Stomach smooth muscle (tissue), 2 donors: ENCODE measurements around the gene GUCY2C.

Source experiments
- H3K27ac ChIP-seq: one replicate; pipeline ENCODE4 v1.7.0; 2013; ENCODE audit warnings: mild to moderate bottlenecking, low read length, inconsistent platforms
- H3K27me3 ChIP-seq, 2 donors: one replicate each; pipeline ENCODE4 v1.7.0; 2013; ENCODE audit warnings: low read length in 2 of 2; ENCODE audit not compliant: insufficient read depth in 2 of 2, control insufficient read depth in 1 of 2
- H3K36me3 ChIP-seq, 2 donors: one replicate each; pipeline ENCODE4 v1.7.0; 2013; ENCODE audit warnings: low read length in 2 of 2; ENCODE audit not compliant: control insufficient read depth in 2 of 2, insufficient read depth in 2 of 2
- H3K4me1 ChIP-seq: one replicate; pipeline ENCODE4 v1.7.0; 2013; ENCODE audit warnings: low read length; ENCODE audit not compliant: control insufficient read depth, insufficient read depth
- H3K4me3 ChIP-seq, 2 donors: one replicate each; pipeline ENCODE4 v1.7.0; 2013; ENCODE audit warnings: low read length in 2 of 2
- H3K9ac ChIP-seq, 2 donors: one replicate each; pipeline ENCODE4 v1.7.0; 2013; ENCODE audit warnings: low read length in 2 of 2, mild to moderate bottlenecking in 1 of 2
- H3K9me3 ChIP-seq, 2 donors: one replicate each; pipeline ENCODE4 v1.7.0; 2013; ENCODE audit warnings: low read length in 2 of 2; ENCODE audit not compliant: control insufficient read depth in 2 of 2
- donor health status: healthy.
- donor health status: Pancreatic carcinoma.

Gene GUCY2C

GRCh38 chr12:14601692-14602478 is 94.5 kb downstream of the GUCY2C start:
- no peak overlapping the region for H3K27ac ChIP-seq
- no peak overlapping the region for H3K4me3 ChIP-seq
- H3K9ac ChIP-seq: no peak overlapping the region
- no peaks in the 10 kb centered on the region for H3K27me3 ChIP-seq
- H3K9me3 ChIP-seq: peaks cover 0 to 9% of the 10 kb centered on the region in 2 donors
- no peaks in the 10 kb centered on the region for H3K36me3 ChIP-seq
- H3K4me1 ChIP-seq: no peaks in the 10 kb centered on the region

- Histone ChIP-seq H3K27ac (no peak overlapping the region), H3K27me3 (no peaks in the 10 kb centered on the region), H3K4me3 (no peak overlapping the region), H3K9ac (no peak overlapping the region), H3K36me3 (no peaks in the 10 kb centered on the region), H3K9me3 (peaks cover 0 to 2% of the 10 kb centered on the region in 2 donors), H3K4me1 (no peaks in the 10 kb centered on the region)
These were observed 98.9 kb downstream of the GUCY2C start for GRCh38 chr12:14597480-14597879.

- H3K4me3 ChIP-seq: no peak overlapping the region
- H3K27me3 ChIP-seq: no peaks in the 10 kb centered on the region
- H3K27ac ChIP-seq: no peak overlapping the region
These were observed 104.7 kb downstream of the GUCY2C start for GRCh38 chr12:14591719-14592118.

GRCh38 chr12:14589169-14590004 is 107.0 kb downstream of the GUCY2C start:
- Histone ChIP-seq H3K4me3 (no peak overlapping the region), H3K27me3 (no peaks in the 10 kb centered on the region), H3K4me1 (no peaks in the 10 kb centered on the region), H3K9me3 (no peaks in the 10 kb centered on the region), H3K9ac (no peak overlapping the region), H3K27ac (no peak overlapping the region), H3K36me3 (no peaks in the 10 kb centered on the region)

More at GRCh38 chr12:14591719-14592118, 104.7 kb downstream of the GUCY2C start:
- Histone ChIP-seq H3K9me3 (no peaks in the 10 kb centered on the region), H3K36me3 (no peaks in the 10 kb centered on the region), H3K9ac (no peak overlapping the region), H3K4me1 (no peaks in the 10 kb centered on the region)

GRCh38 chr12:14588571-14588970 is 107.8 kb downstream of the GUCY2C start:
- Histone ChIP-seq H3K9ac (no peak overlapping the region), H3K9me3 (no peaks in the 10 kb centered on the region), H3K36me3 (no peaks in the 10 kb centered on the region), H3K27ac (no peak overlapping the region), H3K4me1 (no peaks in the 10 kb centered on the region), H3K27me3 (no peaks in the 10 kb centered on the region), H3K4me3 (no peak overlapping the region)

GRCh38 chr12:14578646-14579045 is 117.8 kb downstream of the GUCY2C start:
- no peaks in the 10 kb centered on the region for H3K9me3 ChIP-seq
- H3K9ac ChIP-seq: no peak overlapping the region
- no peak overlapping the region for H3K4me3 ChIP-seq
- no peak overlapping the region for H3K27ac ChIP-seq
- no peaks in the 10 kb centered on the region for H3K27me3 ChIP-seq
- H3K4me1 ChIP-seq: no peaks in the 10 kb centered on the region
- no peaks in the 10 kb centered on the region for H3K36me3 ChIP-seq

GRCh38 chr12:14577344-14577743 is 119.1 kb downstream of the GUCY2C start:
- H3K27ac ChIP-seq: no peak overlapping the region
- no peaks in the 10 kb centered on the region for H3K36me3 ChIP-seq
- peaks cover 0 to 4% of the 10 kb centered on the region in 2 donors for H3K9me3 ChIP-seq
- no peaks in the 10 kb centered on the region for H3K4me1 ChIP-seq
- H3K4me3 ChIP-seq: no peak overlapping the region
- no peak overlapping the region for H3K9ac ChIP-seq
- no peaks in the 10 kb centered on the region for H3K27me3 ChIP-seq

- no peaks in the 10 kb centered on the region for H3K27me3 ChIP-seq
- no peak overlapping the region for H3K9ac ChIP-seq
- H3K36me3 ChIP-seq: no peaks in the 10 kb centered on the region
- H3K4me1 ChIP-seq: no peaks in the 10 kb centered on the region
- H3K4me3 ChIP-seq: no peak overlapping the region
- H3K9me3 ChIP-seq: peaks cover 0 to 4% of the 10 kb centered on the region in 2 donors
- no peak overlapping the region for H3K27ac ChIP-seq
These were observed 119.5 kb downstream of the GUCY2C start for GRCh38 chr12:14576896-14577295.

- Histone ChIP-seq H3K9ac (no peak overlapping the region), H3K4me3 (no peak overlapping the region), H3K36me3 (no peaks in the 10 kb centered on the region), H3K27ac (no peak overlapping the region), H3K9me3 (peaks cover 0 to 4% of the 10 kb centered on the region in 2 donors), H3K27me3 (no peaks in the 10 kb centered on the region), H3K4me1 (no peaks in the 10 kb centered on the region)
These were observed 120.8 kb downstream of the GUCY2C start for GRCh38 chr12:14575585-14575984.

GRCh38 chr12:14573118-14573517 is 123.3 kb downstream of the GUCY2C start:
- Histone ChIP-seq H3K36me3 (no peaks in the 10 kb centered on the region), H3K9me3 (peaks cover 0 to 4% of the 10 kb centered on the region in 2 donors), H3K4me1 (peaks cover 3% of the 10 kb centered on the region), H3K27ac (no peak overlapping the region), H3K4me3 (no peak overlapping the region), H3K27me3 (no peaks in the 10 kb centered on the region), H3K9ac (no peak overlapping the region)
